HCT116 (cell line): ENCODE results near the gene SESN1. TPM values are rescaled to one million over a fixed set of nuclear protein-coding genes. Genes with fewer than 3 reads are reported as not detected.

Experiments used
- ATAC-seq: fragments of 200-7000 bp; cut with Tn5 transposase; 2 replicates; pipeline ENCODE4 v1.9.1; 2020; ENCODE audit warnings: mild to moderate bottlenecking, moderate library complexity
- BruUV-seq: library from RNA; stranded (reverse); fragments of 400-500 nt; replicated peaks from 2 replicates; lab custom pipeline; 2021; lab: Mats Ljungman, UMichigan
- CTCF ChIA-PET: fragments of 300-600 bp; sonication (Branson Sonifier 250); formaldehyde crosslinking; loops from one replicate; lab custom pipeline; 2021; ENCODE audit warnings: antibody characterized with exemption; lab: Charles Lee
- POLR2A ChIA-PET: fragments of 300-600, 350-600 bp; sonication (Branson Sonifier 250); formaldehyde crosslinking; loops from one replicate; lab custom pipeline; 2021; ENCODE audit warnings: antibody characterized with exemption; lab: Charles Lee
- RAD21 ChIA-PET, 2 experiments: fragments of 300-600 bp; sonication (Branson Sonifier 250); formaldehyde crosslinking; loops; one replicate each; lab custom pipeline; 2023; ENCODE audit warnings: low total read pairs in 2 of 2; ENCODE audit not compliant: uncharacterized antibody in 2 of 2, unreplicated experiment in 2 of 2, low non-redundant PET in 1 of 2; lab: Charles Lee
- DNase-seq: peaks from one replicate; pipeline ENCODE4 v3.0.0-alpha.2; 2010; ENCODE audit warnings: low read depth, low spot score
- H2AFZ ChIP-seq: fragments of 200-600 bp; shearing (Covaris generic), sonication (generic); 2 replicates; pipeline ENCODE4 v1.6.1; 2017; ENCODE audit warnings: low read depth, mixed run types, mixed read lengths, antibody characterized with exemption, low read length; ENCODE audit not compliant: poor library complexity, severe bottlenecking
- H3K27ac ChIP-seq: 2 replicates; pipeline ENCODE4 v1.5.1; 2012; ENCODE audit warnings: low read depth, low read length
- H3K27me3 ChIP-seq: fragments of 200-600 bp; sonication (generic); 2 replicates; pipeline ENCODE4 v1.6.1; 2016; ENCODE audit warnings: mixed run types, low read length, mixed read lengths; ENCODE audit not compliant: insufficient read depth
- H3K36me3 ChIP-seq, 2 experiments: fragments of 200-500 bp in 1 of 2; fragments of 200-600 bp in 1 of 2; sonication (Bioruptor generic) in 1 of 2; sonication (generic) in 1 of 2; 2 replicates each; pipeline versions ENCODE4 v1.5.1 to v1.6.1; 2014 to 2016; ENCODE audit warnings: low read length in 2 of 2, inconsistent platforms in 1 of 2, mixed read lengths in 1 of 2, mixed run types in 1 of 2; ENCODE audit not compliant: insufficient read depth in 2 of 2, control insufficient read depth in 1 of 2
- H3K4me1 ChIP-seq, 2 experiments: fragments of 200-600 bp in 1 of 2; sonication (generic) in 1 of 2; 2 replicates each; pipeline versions ENCODE4 v1.5.1 to v1.6.1; 2012 to 2017; ENCODE audit warnings: low read length in 2 of 2, inconsistent platforms in 1 of 2, mild to moderate bottlenecking in 1 of 2, mixed read lengths in 1 of 2, mixed run types in 1 of 2, moderate library complexity in 1 of 2; ENCODE audit not compliant: insufficient read depth in 2 of 2, control insufficient read depth in 1 of 2
- H3K4me2 ChIP-seq: fragments of 200-600 bp; sonication (generic); 2 replicates; pipeline ENCODE4 v1.6.1; 2017; ENCODE audit warnings: mixed run types, low read length, mixed read lengths
- H3K4me3 ChIP-seq, 2 experiments: fragments of 200-600 bp in 1 of 2; sonication (generic) in 1 of 2; replicated peaks in 1 of 2; 2 replicates each; pipeline ENCODE4 v1.5.1; 2011 to 2016; ENCODE audit warnings: low read length in 2 of 2, control low read depth in 1 of 2, low read depth in 1 of 2, mild to moderate bottlenecking in 1 of 2, mixed read lengths in 1 of 2, mixed run types in 1 of 2
- H3K79me2 ChIP-seq: fragments of 200-600 bp; sonication (generic); 2 replicates; pipeline ENCODE4 v1.6.1; 2017; ENCODE audit warnings: mild to moderate bottlenecking, mixed run types, low read length, moderate library complexity, mixed read lengths; ENCODE audit not compliant: insufficient read depth
- H3K9ac ChIP-seq: fragments of 200-600 bp; sonication (generic); 2 replicates; pipeline ENCODE4 v1.6.1; 2016; ENCODE audit warnings: low read length, mixed read lengths
- H3K9me2 ChIP-seq: fragments of 200-600 bp; sonication (generic), shearing (Covaris generic); 2 replicates; pipeline ENCODE4 v1.6.1; 2017; ENCODE audit warnings: mixed run types, mild to moderate bottlenecking, moderate library complexity; ENCODE audit not compliant: insufficient read depth
- H3K9me3 ChIP-seq, 2 experiments: fragments of 200-500 bp in 1 of 2; fragments of 200-600 bp in 1 of 2; sonication (Bioruptor generic) in 1 of 2; sonication (generic) in 1 of 2; 2 replicates each; pipeline ENCODE4 v1.6.1; 2014 to 2017; ENCODE audit warnings: low read length in 2 of 2, mixed read lengths in 2 of 2, inconsistent platforms in 1 of 2, low read depth in 1 of 2, mild to moderate bottlenecking in 1 of 2, mixed run types in 1 of 2, moderate library complexity in 1 of 2; ENCODE audit not compliant: control insufficient read depth in 1 of 2, insufficient read depth in 1 of 2
- H4K20me1 ChIP-seq: fragments of 200-600 bp; sonication (generic), shearing (Covaris generic); 2 replicates; pipeline ENCODE4 v1.6.1; 2017; ENCODE audit warnings: mixed run types, mild to moderate bottlenecking, moderate library complexity; ENCODE audit not compliant: insufficient read depth
- ATF3 ChIP-seq: IDR thresholded peaks from 2 replicates; pipeline ENCODE4 v1.6.1; 2012
- CTCF ChIP-seq, 3 experiments: fragments of 200-600 bp in 1 of 3; sonication (generic) in 1 of 3; IDR thresholded peaks in 2 of 3; conservative IDR thresholded peaks in 1 of 3; 2 replicates each; pipeline ENCODE4 v1.5.1; 2012 to 2017; ENCODE audit warnings: low read depth in 2 of 3, low read length in 2 of 3, antibody characterized with exemption in 1 of 3, borderline replicate concordance in 1 of 3, control low read depth in 1 of 3, mild to moderate bottlenecking in 1 of 3, mixed read lengths in 1 of 3, mixed run types in 1 of 3, moderate library complexity in 1 of 3; ENCODE audit not compliant: insufficient read depth in 1 of 3
- EGR1 ChIP-seq: IDR thresholded peaks from 2 replicates; pipeline ENCODE4 v1.6.1; 2012; ENCODE audit warnings: low read depth
- ELF1 ChIP-seq: IDR thresholded peaks from 2 replicates; pipeline ENCODE4 v1.6.1; 2012; ENCODE audit warnings: low read depth, borderline replicate concordance
- EZH2 ChIP-seq: fragments of 200-600 bp; sonication (generic); IDR thresholded peaks from 2 replicates; pipeline ENCODE4 v1.6.1; 2017; ENCODE audit warnings: antibody characterized with exemption, mixed run types
- EZH2phosphoT487 ChIP-seq: fragments of 200-600 bp; IDR thresholded peaks from 2 replicates; pipeline ENCODE4 v1.6.1; 2018; ENCODE audit warnings: antibody characterized with exemption, borderline replicate concordance
- FOSL1 ChIP-seq: IDR thresholded peaks from 2 replicates; pipeline ENCODE4 v1.6.1; 2012; ENCODE audit warnings: low read depth
- JUND ChIP-seq: IDR thresholded peaks from 2 replicates; pipeline ENCODE4 v1.6.1; 2012
- MAX ChIP-seq: IDR thresholded peaks from 2 replicates; pipeline ENCODE4 v1.6.1; 2012
- POLR2A ChIP-seq: IDR thresholded peaks from 2 replicates; pipeline ENCODE4 v1.7.0; 2011; ENCODE audit warnings: borderline replicate concordance; ENCODE audit not compliant: insufficient read depth, insufficient read length; ENCODE audit errors: extremely low read depth
- RAD21 ChIP-seq: IDR thresholded peaks from 2 replicates; pipeline ENCODE4 v1.6.1; 2012; ENCODE audit warnings: low read depth, mild to moderate bottlenecking
- REST ChIP-seq: IDR thresholded peaks from 2 replicates; pipeline ENCODE4 v1.6.1; 2012; ENCODE audit warnings: low read depth
- SIN3A ChIP-seq: IDR thresholded peaks from 2 replicates; pipeline ENCODE4 v1.6.1; 2012; ENCODE audit warnings: low read depth
- YY1 ChIP-seq: IDR thresholded peaks from 2 replicates; pipeline ENCODE4 v1.6.1; 2011; ENCODE audit warnings: low read length, low read depth, moderate library complexity, mild to moderate bottlenecking; ENCODE audit not compliant: insufficient replicate concordance; ENCODE audit errors: extremely low read depth
- ZBTB33 ChIP-seq: IDR thresholded peaks from 2 replicates; pipeline ENCODE4 v1.6.1; 2011; ENCODE audit warnings: mild to moderate bottlenecking, low read length, moderate library complexity; ENCODE audit not compliant: insufficient replicate concordance; ENCODE audit errors: extremely low read depth
- ZNF274 ChIP-seq: fragments of 200-500 bp; sonication (Bioruptor generic); IDR thresholded peaks from 2 replicates; pipeline ENCODE4 v1.6.1; 2014; ENCODE audit warnings: mild to moderate bottlenecking, low read depth, low read length, inconsistent platforms
- intact Hi-C: fragments of 100-400 bp; cut with micrococcal nuclease; formaldehyde crosslinking; loops from 2 replicates; pipeline ENCODE4 v1.10.0; 2022
- total RNA-seq: library from RNA; stranded (reverse); gene quantifications from one replicate; pipeline ENCODE4 v1.2.1, GENCODE V29; 2021; ENCODE audit not compliant: unreplicated experiment

SESN1 gene
- total RNA-seq, 1 experiment from 2014 or later, result 9.3 TPM

- no peak for TF ChIP-seq CTCF (IDR thresholded peaks at IDR 0.05 in 2 of 3, conservative IDR thresholded peaks at IDR 0.05 in 1 of 3; ENCODE audit: borderline replicate concordance in 1 of 3, insufficient read depth in 1 of 3, low read depth in 2 of 3, low read length in 2 of 3)
- no peak for TF ChIP-seq ELF1
- TF ChIP-seq ZNF274, result no peak
- no peak for TF ChIP-seq FOSL1
- no peak for TF ChIP-seq POLR2A
- TF ChIP-seq SIN3A, result no peak
- TF ChIP-seq ATF3, result no peak
- no peak for TF ChIP-seq YY1
Measured at GRCh38 chr6:108961077-108961476, 133.6 kb downstream of the SESN1 start (continued).

- POLR2A ChIA-PET, result no interaction called here
- Histone ChIP-seq H3K4me2 (no peak overlapping the region), H3K9ac (no peak overlapping the region), H3K9me2 (no peaks in the 10 kb centered on the region), H3K4me3 (no peak overlapping the region), H3K36me3 (no peaks in the 10 kb centered on the region), H3K27me3 (no peaks in the 10 kb centered on the region), H2AFZ (no peak overlapping the region), H3K4me1 (no peaks in the 10 kb centered on the region), H4K20me1 (no peaks in the 10 kb centered on the region), H3K9me3 (no peaks in the 10 kb centered on the region), H3K79me2 (no peaks in the 10 kb centered on the region), H3K27ac (no peak overlapping the region)
- no peak for DNase-seq
- CTCF ChIA-PET, result no interaction called here
- ATAC-seq, result no peak
- BruUV-seq, result no TSS peak
- intact Hi-C loops, result no loop called here
- RAD21 ChIA-PET, result no interaction called here
- no peak for TF ChIP-seq RAD21
- no peak for TF ChIP-seq ZBTB33
- no peak for TF ChIP-seq EZH2
- TF ChIP-seq REST, result no peak
- TF ChIP-seq ELF1, result no peak
- TF ChIP-seq JUND, result no peak
- no peak for TF ChIP-seq MAX
- no peak for TF ChIP-seq EZH2phosphoT487
- no peak for TF ChIP-seq EGR1
Measured at GRCh38 chr6:108960601-108961000, 134.0 kb downstream of the SESN1 start.
